22Rv1 (cell line): ENCODE measurements around the gene ULK2.

Experiments used
- CTCF ChIP-seq: fragments of 450-650 bp; IDR thresholded peaks from 2 replicates; pipeline ENCODE4 v1.5.1; 2017; ENCODE audit warnings: mild to moderate bottlenecking
- ZFX ChIP-seq: fragments of 450-650 bp; IDR thresholded peaks from 2 replicates; pipeline ENCODE4 v1.6.1; 2017; ENCODE audit warnings: antibody characterized with exemption, borderline replicate concordance

- TF ChIP-seq CTCF (no peak), ZFX (no peak)
Measured at GRCh38 chr17:19880393-19880792, 12.7 kb upstream of the ULK2 start.
